HL-60/S4 treated with retinoic acid at 250 ng/mL for 4 days and 3 days (cell line): ENCODE measurements around the gene CFAP97D1.

Experiments used
- in situ Hi-C: fragments of 300-500 bp; cut with MboI; formaldehyde crosslinking; loops from 2 replicates; pipeline ENCODE4 v1.7.0; 2022; ENCODE audit warnings: low sequenced_read_pairs

CFAP97D1 gene

DNA sequence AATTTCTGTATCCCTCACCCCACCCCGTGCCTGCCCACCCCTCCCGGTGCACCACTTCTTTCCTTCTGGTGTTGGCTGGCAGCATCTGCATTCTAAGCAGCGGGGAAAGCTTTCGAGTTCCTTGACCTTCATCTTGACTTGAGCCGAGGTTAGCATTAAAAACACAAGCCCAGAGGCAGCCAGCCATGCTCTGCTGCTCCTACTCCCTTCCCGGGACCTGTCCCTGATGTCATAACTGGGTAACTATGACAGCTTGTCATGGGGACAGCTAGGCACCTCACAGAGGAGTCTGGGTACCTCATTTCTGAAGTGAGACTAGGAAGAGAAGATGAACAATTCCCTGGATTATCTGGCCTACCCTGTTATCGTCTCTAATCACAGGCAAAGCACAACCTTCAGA, at the start of gene CFAP97D1:
TSS of gene CFAP97D1 (plus strand) at position 301 of the 400 bp plus-strand sequence. CDS start at position 329, 28 bp downstream.
- in situ Hi-C loops = no loop called here

- in situ Hi-C loops = no loop called here
These were observed 47.3 kb upstream of the CFAP97D1 start for GRCh38 chr17:43732958-43733357.

- in situ Hi-C loops = no loop called here
These were observed 46.3 kb upstream of the CFAP97D1 start for GRCh38 chr17:43733956-43734355.

DNA sequence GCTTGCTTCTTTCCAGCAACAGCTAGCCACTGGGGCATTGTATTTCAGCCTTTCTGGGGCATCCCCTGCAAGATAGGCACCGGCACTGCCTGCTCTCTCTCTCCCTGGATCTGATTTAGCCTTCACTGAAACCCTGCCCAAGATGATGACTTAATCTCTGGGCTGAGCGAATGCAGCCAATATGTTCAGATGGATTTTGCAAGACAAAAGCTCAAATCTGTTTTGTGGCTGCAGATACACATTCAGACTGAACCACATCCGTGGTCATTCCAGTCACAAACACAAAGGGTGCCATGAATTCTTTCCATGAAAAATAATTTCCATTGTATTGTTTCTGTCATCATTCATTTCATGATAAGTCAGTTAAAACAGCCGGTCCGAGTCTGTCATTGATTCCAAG, 45.9 kb upstream of the CFAP97D1 start:
- in situ Hi-C loops = no loop called here

DNA sequence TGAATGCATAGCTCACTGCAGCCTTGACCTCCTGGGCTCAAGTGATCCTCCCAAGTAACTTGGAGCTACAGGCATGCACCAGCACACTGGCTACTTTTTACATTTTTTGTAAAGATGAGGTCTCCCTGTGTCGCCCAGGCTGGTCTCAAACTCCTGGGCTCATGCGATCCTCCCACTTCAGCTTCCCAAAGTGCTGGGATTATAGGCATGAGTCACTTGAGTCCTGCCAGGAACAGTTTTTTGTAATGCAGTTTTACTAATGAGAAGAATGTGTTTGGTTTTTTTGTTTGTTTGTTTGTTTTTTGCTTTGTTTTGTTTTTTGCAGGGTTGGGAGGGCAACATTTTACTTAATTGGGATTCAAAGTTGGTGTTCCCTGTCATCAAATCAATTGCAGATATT, 43.8 kb upstream of the CFAP97D1 start:
- in situ Hi-C loops = no loop called here

DNA sequence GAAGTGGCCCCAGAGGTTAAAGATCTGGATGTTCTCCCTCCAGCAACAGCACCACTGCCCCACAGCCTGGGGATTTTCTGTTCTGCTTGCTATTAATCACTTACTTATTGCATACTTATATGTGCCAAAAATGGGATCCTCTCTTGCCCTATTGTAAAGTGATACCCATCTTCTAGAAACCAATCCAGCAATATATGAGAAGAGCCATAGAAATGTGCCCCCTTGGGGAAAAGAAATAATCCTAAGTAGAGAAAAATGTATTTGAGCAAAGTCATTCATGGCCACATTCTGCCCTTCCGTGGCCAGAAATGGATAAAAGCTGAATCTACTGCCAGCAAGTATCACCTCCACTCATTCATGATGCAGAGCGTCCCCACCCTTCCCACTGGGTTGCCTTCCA, 42.5 kb upstream of the CFAP97D1 start:
- in situ Hi-C loops = no loop called here

- in situ Hi-C loops = no loop called here
These were observed 39.7 kb upstream of the CFAP97D1 start for GRCh38 chr17:43740541-43740940.

DNA sequence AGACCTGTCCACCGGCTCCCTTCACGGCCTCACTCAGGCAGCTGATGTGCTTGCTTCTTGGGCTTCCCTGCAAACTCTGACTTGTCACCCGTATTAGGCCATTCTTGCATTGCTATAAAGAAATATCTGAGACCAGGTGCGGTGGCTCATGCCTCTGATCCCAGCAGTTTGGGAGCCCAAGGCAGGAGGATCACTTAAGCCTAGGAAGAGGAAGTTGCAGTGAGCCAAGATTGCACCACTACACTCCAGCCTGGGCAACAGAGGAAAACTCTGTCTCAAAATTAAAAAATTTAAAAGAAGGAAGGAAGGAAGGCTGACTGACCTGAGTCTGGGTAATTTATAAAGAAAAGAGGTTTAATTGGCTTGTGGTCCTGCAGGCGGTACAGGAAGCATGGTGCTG, 38.6 kb upstream of the CFAP97D1 start:
- in situ Hi-C loops = no loop called here

DNA sequence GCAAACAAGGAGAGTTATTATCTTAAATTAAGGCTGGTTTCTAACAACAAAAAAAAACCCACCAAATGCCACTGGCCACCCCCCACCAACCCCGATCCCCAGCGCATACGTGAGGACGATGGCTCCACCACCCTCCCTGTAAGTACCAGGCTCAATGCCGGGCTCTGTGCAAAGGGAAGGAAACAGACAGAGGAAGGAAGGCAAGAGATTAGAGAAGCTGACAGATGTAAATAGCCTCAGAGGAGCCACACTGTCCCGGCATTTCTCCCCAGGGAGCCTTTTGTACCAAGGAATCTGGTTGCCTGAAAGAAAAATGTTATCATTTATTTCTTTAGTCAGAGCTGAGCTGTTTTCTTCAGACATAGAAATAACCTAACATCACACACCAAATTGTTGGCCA, 34.7 kb upstream of the CFAP97D1 start:
- in situ Hi-C loops = no loop called here

GRCh38 chr17:43750153-43750552, 30.1 kb upstream of the CFAP97D1 start:
- in situ Hi-C loops = no loop called here

DNA sequence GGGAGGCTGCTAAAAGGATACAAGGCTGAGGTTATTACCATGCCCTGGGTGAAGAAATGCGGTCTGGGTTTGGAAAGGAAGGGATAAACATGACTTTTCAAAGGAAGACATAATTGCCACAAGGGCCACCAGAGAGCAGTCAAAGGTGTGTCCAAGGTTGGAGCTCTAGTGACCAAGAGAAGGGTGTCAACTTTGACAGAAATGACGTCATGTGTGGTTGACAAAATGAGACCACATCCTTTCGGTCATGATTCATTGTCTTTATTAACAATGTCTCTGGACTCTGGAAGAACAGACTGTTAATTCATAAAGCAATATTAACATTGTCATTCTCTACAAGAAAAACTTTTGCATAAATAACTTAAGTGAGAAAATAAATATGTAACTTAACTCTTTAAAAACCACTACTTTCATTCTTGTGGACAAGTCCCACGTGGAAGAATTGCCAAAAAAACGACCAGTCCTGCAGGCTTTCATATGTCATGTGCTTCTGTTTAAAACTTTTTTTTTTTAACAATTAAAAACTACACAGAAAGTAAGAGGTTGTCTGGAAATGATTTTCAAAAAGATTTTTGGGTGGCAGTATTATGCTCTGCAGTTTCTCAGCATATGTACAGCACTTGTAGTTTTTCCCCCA, 26.6 kb upstream of the CFAP97D1 start:
- in situ Hi-C loops = no loop called here

- in situ Hi-C loops = no loop called here
These were observed 25.3 kb upstream of the CFAP97D1 start for GRCh38 chr17:43754947-43755346.

DNA sequence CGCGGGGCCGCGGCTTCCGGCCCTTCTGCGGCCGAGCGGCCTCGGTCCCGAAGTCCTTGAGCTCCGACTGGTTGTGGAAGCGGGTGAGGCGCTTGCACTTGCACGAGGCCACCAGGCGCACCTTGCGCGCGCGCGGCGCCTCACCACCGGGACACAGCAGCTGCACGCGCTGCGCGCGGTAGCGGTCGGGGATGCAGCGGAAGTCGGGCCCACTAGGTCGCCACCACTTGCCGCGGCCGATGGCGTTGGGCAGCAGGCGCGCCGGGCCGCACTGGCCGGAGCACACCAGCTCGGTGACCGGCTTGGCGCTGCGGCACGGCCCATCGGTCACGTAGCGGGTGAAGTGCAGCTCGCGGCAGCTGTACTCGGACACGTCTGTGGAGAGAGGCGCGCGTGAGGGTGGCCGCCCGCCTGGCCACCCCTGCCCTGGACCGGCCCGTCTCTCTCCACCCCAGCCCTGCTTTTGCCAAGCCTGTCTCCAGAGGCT, 24.8 kb upstream of the CFAP97D1 start:
- in situ Hi-C loops = no loop called here

DNA sequence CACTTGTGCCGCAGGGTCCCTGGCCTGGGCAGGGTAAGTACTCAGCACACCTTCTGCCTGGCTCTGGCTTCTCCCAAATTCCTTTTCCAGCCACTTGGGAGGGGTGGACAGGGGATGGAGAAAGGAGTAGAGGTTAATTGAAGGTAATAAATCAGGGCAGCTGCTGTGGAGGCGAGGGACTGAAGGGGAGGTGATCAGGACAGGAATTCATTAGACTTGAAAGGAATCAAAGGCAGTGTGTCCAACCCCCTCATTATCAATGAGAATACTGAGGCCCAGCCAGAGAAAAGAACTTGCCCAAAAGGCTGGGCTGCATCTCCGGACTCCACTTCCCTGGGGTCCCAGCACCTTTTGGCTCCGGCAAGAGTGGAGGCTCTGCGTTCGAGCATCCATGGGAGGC, 24.0 kb upstream of the CFAP97D1 start:
- in situ Hi-C loops = no loop called here

- in situ Hi-C loops = no loop called here
These were observed 23.0 kb upstream of the CFAP97D1 start for GRCh38 chr17:43757171-43757660.

DNA sequence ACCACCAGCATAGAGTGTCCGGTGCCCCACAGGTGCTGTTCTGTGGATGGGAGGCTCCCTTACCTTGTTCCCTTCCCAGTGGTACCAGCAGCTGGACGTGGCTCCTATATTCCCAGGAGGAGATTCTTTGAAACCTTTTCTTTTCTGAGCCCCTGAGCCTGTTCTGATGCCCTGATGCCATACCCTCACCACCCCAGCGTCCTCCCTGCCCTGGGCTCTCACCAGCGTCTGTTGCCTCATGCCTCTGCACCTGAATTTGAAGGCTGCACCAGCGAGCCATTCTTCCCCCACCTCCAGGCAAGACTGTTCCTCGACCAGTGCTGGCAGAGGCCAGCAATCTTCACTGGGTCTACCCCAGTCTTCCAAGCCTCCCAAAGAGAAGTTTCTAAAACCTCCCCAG, 22.1 kb upstream of the CFAP97D1 start:
- in situ Hi-C loops = no loop called here

DNA sequence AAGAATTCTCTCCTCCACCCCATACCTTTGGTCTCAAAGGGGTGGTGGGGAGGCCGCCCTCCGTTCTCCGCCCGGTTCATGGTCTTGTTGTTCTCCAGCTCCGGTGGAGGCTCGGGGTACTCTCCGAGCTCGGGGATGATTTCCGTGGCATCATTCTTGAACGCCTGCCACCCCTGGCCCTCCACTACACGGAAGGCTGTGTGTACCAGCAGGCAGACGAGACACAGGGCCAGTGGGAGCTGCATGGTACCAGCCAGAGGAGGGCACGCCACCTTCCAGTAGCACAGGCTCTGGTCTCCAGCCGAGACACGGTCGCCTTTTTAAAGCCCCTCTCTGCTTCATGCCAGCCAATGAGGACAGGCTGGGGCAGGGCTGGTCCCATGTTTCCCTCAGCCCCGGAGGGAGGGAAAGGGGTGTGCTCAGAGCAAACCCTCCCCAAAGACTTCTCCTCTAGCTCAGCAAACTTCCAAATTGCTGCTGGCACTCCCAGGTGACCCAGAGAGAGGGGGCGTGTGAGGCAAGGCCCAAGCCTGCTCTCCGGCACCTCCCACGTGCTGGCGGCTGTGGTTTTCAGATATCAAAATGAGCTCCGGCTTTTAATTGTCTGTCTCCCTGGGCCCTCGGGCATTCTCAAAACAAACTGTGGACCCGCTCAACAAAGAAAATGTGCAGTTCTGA, 21.6 kb upstream of the CFAP97D1 start, which contains the start of gene SOST:
TSS of gene SOST (minus strand) at position 295 of the 678 bp plus-strand sequence. CDS start at position 245, 50 bp downstream.
- in situ Hi-C loops = no loop called here

- in situ Hi-C loops = loop anchor here (10.0 kb wide), 1 partner anchor 185 kb away; no protein-coding TSS in a partner anchor
These were observed 20.4 kb upstream of the CFAP97D1 start for GRCh38 chr17:43759836-43760235.

DNA sequence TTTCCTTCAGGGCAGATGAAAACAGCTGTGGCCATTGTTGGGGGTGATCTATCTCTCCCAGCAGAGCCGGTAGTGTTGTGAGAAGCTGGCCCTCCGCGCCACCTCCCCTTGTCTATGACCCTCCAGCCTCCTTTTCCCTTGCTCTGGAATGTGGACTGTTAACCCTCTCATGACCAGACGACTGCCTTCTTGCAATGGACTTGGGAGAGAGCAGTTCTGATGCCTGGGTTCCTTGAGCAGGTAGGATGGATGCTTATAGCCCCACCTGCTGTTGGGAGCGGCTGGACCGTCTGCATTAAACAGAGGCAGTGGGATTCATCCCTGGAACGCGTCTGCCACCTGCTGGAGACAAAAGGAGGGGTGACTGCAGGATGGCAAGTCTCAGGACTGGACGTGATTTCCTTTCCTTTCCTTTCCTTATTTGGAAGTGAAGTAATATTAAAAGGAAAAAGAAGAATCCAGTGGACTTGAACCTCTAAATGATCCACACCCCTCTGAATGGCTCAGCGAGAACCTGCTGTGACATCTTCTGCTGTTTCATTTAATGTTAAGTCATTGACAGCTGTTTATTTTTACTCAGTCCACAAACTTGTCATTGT, 19.9 kb upstream of the CFAP97D1 start:
- in situ Hi-C loops = loop anchor here (10.0 kb wide), 1 partner anchor 186 kb away; no protein-coding TSS in a partner anchor

GRCh38 chr17:43766413-43767052, 13.7 kb upstream of the CFAP97D1 start:
- in situ Hi-C loops = loop anchor here (10.0 kb wide), 1 partner anchor 192 kb away; no protein-coding TSS in a partner anchor
